ENCODE results near the gene CYP11A1. TPM values are rescaled to one million over a fixed set of nuclear protein-coding genes. Genes with fewer than 3 reads are reported as not detected.

Gene CYP11A1
- total RNA-seq, 1 donor from 2014 or later, result 0.43 TPM

- DNase-seq (ENCODE audit: low read depth), result no peak
- H4K20me1 ChIP-seq (ENCODE audit: insufficient read depth, low read length), result no peaks in the 10 kb centered on the region
- FAIRE-seq, result no peak
- H3K9me3 ChIP-seq (ENCODE audit: insufficient read depth, low read depth, low read length), result no peaks in the 10 kb centered on the region
- Mint-ChIP-seq H3K4me1 (ENCODE audit: low read depth, unreplicated experiment) (peaks cover 3% of the 10 kb centered on the region), H3K36me3 (ENCODE audit: low read depth, unreplicated experiment) (no peaks in the 10 kb centered on the region), H3K4me3 (ENCODE audit: unreplicated experiment) (no peak overlapping the region), H3K27me3 (ENCODE audit: low read depth, unreplicated experiment) (peaks cover 12% of the 10 kb centered on the region), H3K9me3 (ENCODE audit: unreplicated experiment) (no peaks in the 10 kb centered on the region), H3K27ac (ENCODE audit: unreplicated experiment) (peak overlapping the region; percentile 38)
- peaks cover 27% of the 10 kb centered on the region for H3K4me1 ChIP-seq (ENCODE audit: insufficient read depth, low read length)
- H3K27ac ChIP-seq (ENCODE audit: low read depth, low read length), result no peak overlapping the region
- H3K4me3 ChIP-seq (ENCODE audit: insufficient read depth, low read depth, low read length), result no peak overlapping the region
- no peaks in the 10 kb centered on the region for H3K36me3 ChIP-seq (ENCODE audit: insufficient read depth, low read length)
- H2AFZ ChIP-seq (ENCODE audit: low read depth, low read length), result no peak overlapping the region
- TF ChIP-seq EZH2 (IDR thresholded peaks at IDR 0.05; ENCODE audit: insufficient read depth, low read length) (no peak), CTCF (IDR thresholded peaks at IDR 0.05; ENCODE audit: insufficient read depth, low read depth, low read length) (no peak)
- peak overlapping the region; percentile 49 for H3K4me2 ChIP-seq (ENCODE audit: low read length)
- no peaks in the 10 kb centered on the region for H3K27me3 ChIP-seq (ENCODE audit: insufficient read depth, low read length)
- H3K79me2 ChIP-seq (ENCODE audit: insufficient read depth, low read length), result no peaks in the 10 kb centered on the region
- H3K9ac ChIP-seq (ENCODE audit: low read length), result peak overlapping the region; percentile 0
Measured at GRCh38 chr15:74377831-74378766, 10.7 kb upstream of the CYP11A1 start.

GRCh38 chr15:74376825-74377581 lies 9.6 kb upstream of the CYP11A1 start:
- DNase-seq (ENCODE audit: low read depth) (no peak), FAIRE-seq (no peak)
- Mint-ChIP-seq H3K27ac (ENCODE audit: unreplicated experiment) (no peak overlapping the region), H3K4me3 (ENCODE audit: unreplicated experiment) (no peak overlapping the region), H3K27me3 (ENCODE audit: low read depth, unreplicated experiment) (peaks cover 12% of the 10 kb centered on the region), H3K9me3 (ENCODE audit: unreplicated experiment) (no peaks in the 10 kb centered on the region), H3K4me1 (ENCODE audit: low read depth, unreplicated experiment) (peaks cover 3% of the 10 kb centered on the region), H3K36me3 (ENCODE audit: low read depth, unreplicated experiment) (no peaks in the 10 kb centered on the region)
- TF ChIP-seq EZH2 (IDR thresholded peaks at IDR 0.05; ENCODE audit: insufficient read depth, low read length) (no peak), CTCF (IDR thresholded peaks at IDR 0.05; ENCODE audit: insufficient read depth, low read depth, low read length) (no peak)
- Histone ChIP-seq H2AFZ (ENCODE audit: low read depth, low read length) (no peak overlapping the region), H3K4me2 (ENCODE audit: low read length) (no peak overlapping the region), H3K9ac (ENCODE audit: low read length) (no peak overlapping the region), H3K4me1 (ENCODE audit: insufficient read depth, low read length) (peaks cover 22% of the 10 kb centered on the region), H4K20me1 (ENCODE audit: insufficient read depth, low read length) (no peaks in the 10 kb centered on the region), H3K9me3 (ENCODE audit: insufficient read depth, low read depth, low read length) (no peaks in the 10 kb centered on the region), H3K27me3 (ENCODE audit: insufficient read depth, low read length) (peaks cover under 1% of the 10 kb centered on the region), H3K27ac (ENCODE audit: low read depth, low read length) (no peak overlapping the region), H3K79me2 (ENCODE audit: insufficient read depth, low read length) (no peaks in the 10 kb centered on the region), H3K4me3 (ENCODE audit: insufficient read depth, low read depth, low read length) (no peak overlapping the region), H3K36me3 (ENCODE audit: insufficient read depth, low read length) (no peaks in the 10 kb centered on the region)
